Upper lobe of right lung (tissue), 1 donor: Measurements from ENCODE around the gene CCDC14. TPM values are rescaled to one million over a fixed set of nuclear protein-coding genes. Genes with fewer than 3 reads are reported as not detected.

ENCODE experiments used
- ATAC-seq: fragments of 200-7000 bp; cut with Tn5 transposase; one replicate; pipeline ENCODE4 v1.9.1; 2020; ENCODE audit warnings: mild to moderate bottlenecking, moderate library complexity
- DNase-seq: peaks from one replicate; pipeline ENCODE4 v3.0.0-alpha.2; 2020
- H3K27ac ChIP-seq: fragments of 200-600 bp; one replicate; pipeline ENCODE4 v1.8.0; 2022
- H3K27me3 ChIP-seq: fragments of 200-600 bp; one replicate; pipeline ENCODE4 v1.8.0; 2022; ENCODE audit warnings: mild to moderate bottlenecking
- H3K36me3 ChIP-seq: fragments of 200-600 bp; one replicate; pipeline ENCODE4 v1.8.0; 2022
- H3K4me1 ChIP-seq: fragments of 200-600 bp; one replicate; pipeline ENCODE4 v1.8.0; 2022
- H3K4me3 ChIP-seq: fragments of 200-600 bp; one replicate; pipeline ENCODE4 v1.8.0; 2022; ENCODE audit warnings: mild to moderate bottlenecking
- H3K9me3 ChIP-seq: fragments of 200-600 bp; one replicate; pipeline ENCODE4 v1.8.0; 2022
- intact Hi-C: fragments of 100-400 bp; cut with DNase I; formaldehyde crosslinking; loops from one replicate; pipeline ENCODE4 v1.11.0; 2022
- total RNA-seq: library from RNA; stranded (reverse); fragmentation: NEBNext Ultra II Directional; extraction: Animal tissue kit (Norgen Biotek cat#: 25700); gene quantifications from one replicate; pipeline ENCODE4 v1.2.1, GENCODE V29; 2021
- TF ChIP-seq, protein P1 (sequence below): fragments of 200-600 bp; IDR thresholded peaks from one replicate; pipeline ENCODE4 v1.8.0; 2022; ENCODE audit warnings: antibody characterized with exemption
- donor health status: DM: no; HTN: yes; CAD: no; lungs with severe emphysema.

The CCDC14 gene
- total RNA-seq, 1 donor from 2014 or later: 38.6 TPM

DNA sequence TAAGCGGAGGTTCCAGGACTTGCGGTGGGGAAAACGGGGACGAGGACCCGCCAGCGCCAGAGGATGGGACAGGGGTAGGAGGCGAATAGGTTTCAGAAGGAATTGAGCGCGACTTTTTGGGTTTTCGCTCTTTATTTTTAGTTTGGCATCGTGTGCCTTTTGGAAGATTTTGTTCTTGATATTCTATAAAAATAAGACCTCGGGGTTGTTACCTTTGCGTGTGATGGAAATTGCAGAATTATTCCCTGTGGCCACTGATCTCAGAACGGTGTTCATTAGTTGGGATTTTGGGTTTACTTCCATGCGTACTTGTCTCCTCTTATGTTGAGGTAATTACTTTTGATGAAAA is 453 bp upstream of the CCDC14 start:
- Histone ChIP-seq H3K4me1 (peaks cover 13% of the 10 kb centered on the region), H3K27me3 (no peaks in the 10 kb centered on the region), H3K36me3 (no peaks in the 10 kb centered on the region), H3K27ac (peak overlapping the region; percentile 84), H3K4me3 (peak overlapping the region; percentile 82), H3K9me3 (no peaks in the 10 kb centered on the region)
- TF ChIP-seq, protein P1, sequence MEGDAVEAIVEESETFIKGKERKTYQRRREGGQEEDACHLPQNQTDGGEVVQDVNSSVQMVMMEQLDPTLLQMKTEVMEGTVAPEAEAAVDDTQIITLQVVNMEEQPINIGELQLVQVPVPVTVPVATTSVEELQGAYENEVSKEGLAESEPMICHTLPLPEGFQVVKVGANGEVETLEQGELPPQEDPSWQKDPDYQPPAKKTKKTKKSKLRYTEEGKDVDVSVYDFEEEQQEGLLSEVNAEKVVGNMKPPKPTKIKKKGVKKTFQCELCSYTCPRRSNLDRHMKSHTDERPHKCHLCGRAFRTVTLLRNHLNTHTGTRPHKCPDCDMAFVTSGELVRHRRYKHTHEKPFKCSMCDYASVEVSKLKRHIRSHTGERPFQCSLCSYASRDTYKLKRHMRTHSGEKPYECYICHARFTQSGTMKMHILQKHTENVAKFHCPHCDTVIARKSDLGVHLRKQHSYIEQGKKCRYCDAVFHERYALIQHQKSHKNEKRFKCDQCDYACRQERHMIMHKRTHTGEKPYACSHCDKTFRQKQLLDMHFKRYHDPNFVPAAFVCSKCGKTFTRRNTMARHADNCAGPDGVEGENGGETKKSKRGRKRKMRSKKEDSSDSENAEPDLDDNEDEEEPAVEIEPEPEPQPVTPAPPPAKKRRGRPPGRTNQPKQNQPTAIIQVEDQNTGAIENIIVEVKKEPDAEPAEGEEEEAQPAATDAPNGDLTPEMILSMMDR: no peak
- DNase-seq (no peak), ATAC-seq (no peak)
- intact Hi-C loops: no loop called here

DNA sequence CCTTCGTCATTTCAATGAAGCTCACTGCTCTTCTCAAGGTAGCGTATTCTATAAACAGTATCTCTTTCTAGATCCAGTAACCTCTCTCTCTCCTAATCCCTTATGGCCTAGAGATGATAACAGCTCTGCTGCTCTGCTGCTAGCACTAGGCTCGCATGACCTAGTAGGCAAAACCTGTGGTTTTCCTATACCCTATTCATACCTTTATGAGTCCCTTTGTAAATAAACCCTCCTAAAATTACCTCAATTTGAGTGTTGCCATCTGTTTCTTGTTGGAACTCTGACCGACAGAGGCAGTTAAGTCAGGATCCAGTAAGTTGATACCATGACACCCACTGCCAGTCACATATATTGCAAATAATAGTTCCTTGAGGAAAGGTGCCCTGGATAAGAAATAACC is 7.3 kb downstream of the CCDC14 start:
- Histone ChIP-seq H3K27me3 (no peaks in the 10 kb centered on the region), H3K4me3 (no peak overlapping the region), H3K4me1 (no peaks in the 10 kb centered on the region), H3K36me3 (peaks cover 16% of the 10 kb centered on the region), H3K27ac (no peak overlapping the region), H3K9me3 (no peaks in the 10 kb centered on the region)
- intact Hi-C loops: no loop called here
- ATAC-seq: no peak
- TF ChIP-seq, protein P1: no peak
- DNase-seq: no peak

DNA sequence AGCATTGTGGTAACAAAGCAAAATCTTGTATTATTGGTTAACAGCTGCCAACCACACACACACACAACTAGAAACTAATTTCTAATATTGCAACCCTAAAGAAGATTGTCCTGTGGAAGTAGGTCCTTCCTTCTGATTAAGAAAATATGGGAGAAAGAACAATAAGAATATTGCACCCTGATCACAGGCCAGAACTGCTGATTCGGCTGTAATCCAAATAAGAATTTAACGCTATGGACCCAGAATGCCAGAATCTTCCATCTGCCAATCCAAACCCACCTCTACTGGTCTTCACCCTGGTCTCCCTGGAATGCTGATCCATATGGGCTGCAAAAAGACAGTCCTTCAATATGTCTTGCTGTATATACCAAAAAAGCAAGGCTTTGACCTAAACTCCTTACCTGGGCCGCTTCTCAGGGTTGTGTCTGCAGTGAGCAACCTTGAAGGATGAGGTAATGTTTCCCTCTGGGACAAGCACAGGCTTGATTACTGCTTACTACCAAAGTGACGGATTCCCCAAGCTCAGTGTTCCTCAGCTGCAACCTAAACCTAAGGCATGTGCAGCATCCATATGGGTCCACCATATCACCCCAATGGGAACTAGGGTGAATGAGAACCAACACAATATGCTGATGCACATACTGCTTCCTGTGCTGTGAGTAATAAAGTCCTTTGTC is 8.0 kb downstream of the CCDC14 start:
- H3K4me1 ChIP-seq: no peaks in the 10 kb centered on the region
- no peak overlapping the region for H3K4me3 ChIP-seq
- intact Hi-C loops: no loop called here
- H3K27ac ChIP-seq: no peak overlapping the region
- H3K27me3 ChIP-seq: no peaks in the 10 kb centered on the region
- no peak for DNase-seq
- TF ChIP-seq, protein P1: no peak
- H3K36me3 ChIP-seq: peaks cover 24% of the 10 kb centered on the region
- H3K9me3 ChIP-seq: no peaks in the 10 kb centered on the region
- no peak for ATAC-seq

DNA sequence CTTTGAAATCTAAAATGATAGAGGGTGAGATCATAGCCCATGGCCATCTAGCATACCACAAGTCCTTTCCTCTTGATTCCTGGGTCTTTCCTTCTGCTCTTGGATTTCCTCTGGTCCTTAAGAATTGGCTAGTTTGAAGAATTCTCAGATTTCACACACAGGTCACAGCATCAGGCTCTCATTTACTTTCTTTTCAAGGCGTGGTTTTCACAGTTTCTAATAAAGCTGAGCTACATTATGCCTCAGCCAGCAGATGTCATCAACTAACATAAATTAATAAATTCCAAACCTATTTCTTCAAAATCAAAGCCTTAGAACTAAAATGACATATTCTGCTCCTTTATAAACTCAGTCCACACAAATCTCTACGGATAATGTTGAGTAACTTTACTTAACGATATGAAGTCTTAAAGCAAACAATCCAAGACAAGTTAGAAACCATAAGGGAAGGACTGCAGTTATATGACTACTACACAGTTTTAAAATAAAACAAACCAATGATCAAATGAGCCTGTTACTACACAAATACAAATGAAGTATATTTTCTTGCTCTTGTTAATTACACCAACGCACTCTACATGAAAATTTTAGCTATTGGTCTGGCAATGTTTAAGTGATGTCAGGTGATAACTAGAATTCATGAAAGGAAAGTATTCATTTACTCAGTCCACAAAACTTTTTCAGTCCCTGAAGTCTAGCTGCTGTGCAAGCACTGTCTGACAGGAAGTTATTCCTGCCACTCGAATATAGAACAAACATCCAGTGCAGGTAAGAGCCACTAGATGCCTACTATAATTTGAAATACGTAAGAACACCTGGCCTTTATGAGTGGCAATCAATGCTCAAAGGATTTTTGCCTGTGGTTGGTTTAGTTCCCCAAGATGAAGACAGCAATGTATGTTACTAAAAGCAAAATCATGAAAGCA is 9.2 kb downstream of the CCDC14 start:
- Histone ChIP-seq H3K27me3 (no peaks in the 10 kb centered on the region), H3K4me3 (no peak overlapping the region), H3K9me3 (no peaks in the 10 kb centered on the region), H3K36me3 (peaks cover 34% of the 10 kb centered on the region), H3K27ac (peak overlapping the region; percentile 2), H3K4me1 (no peaks in the 10 kb centered on the region)
- DNase-seq (no peak), ATAC-seq (peak; percentile 92)
- TF ChIP-seq, protein P1: no peak
- intact Hi-C loops: no loop called here

DNA sequence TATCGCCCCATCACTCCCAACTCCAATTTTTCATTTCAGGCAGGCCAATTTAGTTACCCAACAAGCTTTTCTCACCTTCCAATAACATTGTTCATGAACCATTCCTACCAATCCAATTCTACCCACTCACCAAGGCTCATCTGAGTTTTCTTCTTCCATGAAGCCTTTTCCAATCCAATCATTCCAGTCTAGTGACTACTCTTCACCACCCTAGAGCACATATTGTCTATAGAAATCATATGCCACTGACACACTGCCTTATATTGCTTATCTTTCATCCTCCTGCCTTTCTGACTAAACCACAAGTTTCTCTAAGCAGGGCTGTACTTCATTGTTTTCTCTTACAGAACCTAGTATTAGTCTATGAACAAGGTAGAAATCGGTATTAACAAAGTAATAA is 11.4 kb downstream of the CCDC14 start:
- Histone ChIP-seq H3K27ac (no peak overlapping the region), H3K4me1 (no peaks in the 10 kb centered on the region), H3K36me3 (peaks cover 53% of the 10 kb centered on the region), H3K9me3 (no peaks in the 10 kb centered on the region), H3K4me3 (no peak overlapping the region), H3K27me3 (no peaks in the 10 kb centered on the region)
- no peak for DNase-seq
- intact Hi-C loops: no loop called here
- no peak for ATAC-seq
- TF ChIP-seq, protein P1: no peak
